NCI-H2107 treated with DMSO at 0.1 percent for 48 hours (cell line): ENCODE data around the gene MOCS1.

Experiments
- DNase-seq: peaks from one replicate; lab custom pipeline; 2025; ENCODE audit not compliant: unreplicated experiment; lab: John Stamatoyannopoulos, UW

The MOCS1 gene

DNA sequence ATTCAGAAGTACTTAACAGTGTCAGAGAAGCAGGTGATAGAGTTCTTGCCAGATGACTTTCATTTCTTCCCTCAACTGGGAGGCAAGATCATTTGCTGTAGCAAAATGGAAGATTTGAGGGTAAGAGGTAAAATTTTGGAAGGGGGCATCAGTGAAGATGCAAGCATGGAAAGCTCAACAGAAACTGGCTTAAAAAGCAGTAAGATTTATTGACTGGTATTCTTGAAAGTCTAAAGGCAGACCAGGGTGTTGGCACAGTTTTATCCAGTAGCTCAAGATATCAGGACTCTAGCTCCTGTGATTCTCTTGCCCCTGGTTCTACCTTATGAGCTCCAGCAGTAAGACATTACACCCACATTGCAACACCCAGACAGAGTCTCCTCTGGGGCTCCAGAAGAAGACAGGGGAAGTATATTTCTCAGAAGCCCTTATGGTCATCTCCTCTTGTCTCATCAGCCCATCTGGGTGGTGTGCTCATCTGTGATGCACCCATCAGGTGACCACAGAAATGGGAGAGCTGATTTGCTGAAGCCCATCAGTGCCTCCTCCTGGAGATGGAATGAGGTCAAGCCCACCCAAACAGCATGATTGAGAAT lies 16.0 kb upstream of the MOCS1 start:
- DNase-seq, result no peak

- no peak for DNase-seq
These were observed 14.0 kb upstream of the MOCS1 start for GRCh38 chr6:39948199-39948791.

GRCh38 chr6:39947611-39948068 lies 13.4 kb upstream of the MOCS1 start:
- DNase-seq, result no peak

DNA sequence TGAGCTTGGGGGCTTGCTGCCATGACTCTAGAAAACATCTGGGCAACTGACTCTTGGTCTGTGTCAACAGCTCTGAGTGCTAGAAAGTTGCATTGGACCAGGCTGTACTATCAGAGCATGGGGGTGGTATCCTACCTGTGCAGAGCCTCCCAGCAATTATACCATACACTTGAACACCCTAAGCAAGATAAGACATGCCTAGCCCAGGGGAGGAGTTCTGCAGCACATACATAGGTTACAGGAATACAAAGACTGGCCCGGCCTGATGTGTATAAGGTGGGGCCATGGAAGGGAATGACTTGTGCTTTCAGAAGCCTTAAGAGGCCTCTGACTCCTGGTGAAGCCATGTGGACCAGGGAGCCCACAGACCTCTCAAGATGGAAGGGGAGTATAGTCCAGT lies 11.4 kb upstream of the MOCS1 start:
- DNase-seq, result no peak

- no peak for DNase-seq
These were observed 8.8 kb upstream of the MOCS1 start for GRCh38 chr6:39942903-39943580.

DNA sequence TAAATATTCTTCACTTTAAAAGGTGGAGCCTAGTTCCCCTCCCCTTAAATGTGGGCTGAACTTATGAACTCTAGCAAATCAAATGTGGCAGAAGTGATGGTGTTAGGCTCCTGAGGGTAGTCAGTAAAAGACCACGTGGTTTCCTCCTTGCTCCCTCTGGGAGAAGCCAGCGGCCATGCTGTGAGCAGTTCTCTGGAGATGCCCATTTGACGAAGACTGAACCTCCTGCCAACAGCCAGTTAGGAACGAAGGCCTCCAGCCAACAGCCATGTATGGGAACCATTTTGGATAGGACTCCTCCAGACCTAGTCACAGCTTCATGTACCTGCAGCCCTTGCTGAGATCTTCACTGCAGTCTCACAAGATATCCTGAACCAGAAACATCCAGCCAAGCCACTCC lies 7.6 kb upstream of the MOCS1 start:
- DNase-seq, result no peak

DNA sequence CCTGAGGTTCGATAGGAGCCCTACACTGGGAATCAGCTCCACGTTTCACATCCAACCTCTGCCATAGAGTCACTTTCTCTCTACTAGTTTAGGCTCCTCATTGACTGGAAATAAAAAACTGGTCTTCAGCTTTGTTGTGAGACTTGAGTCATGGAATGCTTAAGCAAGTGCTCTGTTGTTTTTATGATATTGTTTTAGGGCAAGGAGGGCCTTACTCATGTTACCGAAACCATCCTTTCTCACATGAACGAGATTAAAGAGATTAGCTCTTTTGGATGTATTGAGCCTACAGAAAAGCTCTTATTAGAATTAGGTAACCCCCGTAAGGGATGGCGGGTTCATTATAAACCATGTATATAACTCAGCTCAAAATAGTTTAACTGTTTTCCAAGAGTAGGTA lies 6.9 kb upstream of the MOCS1 start:
- no peak for DNase-seq

GRCh38 chr6:39938773-39939654 lies 4.8 kb upstream of the MOCS1 start:
- DNase-seq, result peak; percentile 61

GRCh38 chr6:39937686-39938333 lies 3.5 kb upstream of the MOCS1 start:
- DNase-seq, result peak; percentile 23

GRCh38 chr6:39936857-39937256 lies 2.6 kb upstream of the MOCS1 start:
- DNase-seq, result no peak

DNA sequence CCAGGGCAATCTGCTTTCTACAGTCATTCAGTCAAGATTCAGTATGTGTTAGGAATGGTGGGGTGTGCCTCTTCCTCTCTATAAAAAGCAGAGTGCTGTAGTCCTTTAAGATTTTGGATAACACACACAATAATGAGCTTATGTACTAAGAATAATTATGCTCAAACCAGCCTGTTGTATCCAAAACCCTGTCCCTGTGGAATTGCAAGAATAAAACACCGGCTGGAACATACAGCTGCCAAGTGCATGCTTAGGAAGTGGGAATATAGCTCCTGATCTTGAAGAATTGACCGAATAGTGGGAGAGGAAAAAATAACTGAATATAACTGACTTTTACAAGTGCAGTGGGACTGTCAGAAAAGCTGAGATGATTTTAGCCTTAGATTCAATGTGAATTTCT lies 979 bp upstream of the MOCS1 start:
- no peak for DNase-seq

- DNase-seq, result no peak
These were observed 562 bp downstream of the MOCS1 start for GRCh38 chr6:39933669-39934130.

DNA sequence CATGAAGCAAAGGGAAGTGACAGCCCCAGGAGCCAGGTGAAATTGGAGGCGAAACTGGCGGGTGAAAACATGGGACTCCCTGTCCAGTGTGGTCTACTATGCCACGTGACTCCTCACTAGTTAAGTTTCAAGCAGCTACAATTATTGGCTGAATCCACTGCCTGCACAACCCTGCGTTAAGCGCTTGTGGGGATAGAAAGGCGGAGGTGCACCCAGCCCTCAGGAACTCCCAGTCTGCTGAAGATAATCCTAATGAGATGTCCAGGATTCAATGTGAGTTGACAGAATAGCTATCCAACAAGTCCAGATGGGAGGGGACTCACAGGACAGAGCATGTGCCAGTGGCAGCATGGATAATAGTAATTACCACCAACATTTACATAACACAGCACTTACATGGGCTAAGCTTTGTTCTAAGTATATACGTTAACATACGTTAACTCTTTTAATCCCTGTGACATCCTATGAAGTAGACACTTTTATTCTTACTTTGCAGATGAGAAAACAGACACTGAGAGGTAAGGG lies 1.8 kb downstream of the MOCS1 start:
- no peak for DNase-seq

- DNase-seq, result no peak
These were observed 2.7 kb downstream of the MOCS1 start for GRCh38 chr6:39931607-39932006.

- no peak for DNase-seq
These were observed 3.7 kb downstream of the MOCS1 start for GRCh38 chr6:39930540-39930939.

DNA sequence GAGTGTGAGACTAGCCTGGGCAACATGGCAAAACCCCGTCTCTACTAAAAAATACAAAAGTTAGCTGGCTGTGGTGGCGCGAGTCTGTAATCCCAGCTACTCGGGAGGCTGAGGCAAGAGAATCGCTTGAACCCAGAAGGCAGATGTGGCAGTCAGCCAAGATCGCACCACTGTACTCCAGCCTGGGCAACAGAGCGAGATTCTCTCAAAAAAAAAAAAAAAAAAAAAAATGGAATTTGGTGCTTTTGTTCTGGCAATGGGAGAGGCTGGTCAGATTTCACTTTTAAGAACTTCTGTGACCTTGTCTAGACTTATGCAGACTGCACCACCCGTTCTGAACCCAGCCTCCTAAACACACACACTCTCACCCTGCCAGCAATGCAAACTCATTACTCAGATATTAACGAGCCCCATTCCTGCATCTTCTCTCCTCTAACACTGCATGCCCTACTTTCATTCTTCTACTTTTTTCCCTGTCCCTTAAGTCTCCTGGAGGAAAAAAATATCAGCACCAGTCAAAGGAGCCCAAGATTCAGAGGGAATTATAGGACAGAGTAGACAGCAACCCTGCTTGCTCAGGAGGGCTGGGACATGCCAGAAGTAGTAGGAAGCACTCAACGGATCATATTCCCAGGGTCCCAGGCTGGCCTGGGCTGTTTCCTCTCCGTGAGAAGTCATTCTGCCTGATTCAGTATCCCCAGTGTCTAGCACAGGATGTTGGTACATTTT lies 4.4 kb downstream of the MOCS1 start:
- no peak for DNase-seq

DNA sequence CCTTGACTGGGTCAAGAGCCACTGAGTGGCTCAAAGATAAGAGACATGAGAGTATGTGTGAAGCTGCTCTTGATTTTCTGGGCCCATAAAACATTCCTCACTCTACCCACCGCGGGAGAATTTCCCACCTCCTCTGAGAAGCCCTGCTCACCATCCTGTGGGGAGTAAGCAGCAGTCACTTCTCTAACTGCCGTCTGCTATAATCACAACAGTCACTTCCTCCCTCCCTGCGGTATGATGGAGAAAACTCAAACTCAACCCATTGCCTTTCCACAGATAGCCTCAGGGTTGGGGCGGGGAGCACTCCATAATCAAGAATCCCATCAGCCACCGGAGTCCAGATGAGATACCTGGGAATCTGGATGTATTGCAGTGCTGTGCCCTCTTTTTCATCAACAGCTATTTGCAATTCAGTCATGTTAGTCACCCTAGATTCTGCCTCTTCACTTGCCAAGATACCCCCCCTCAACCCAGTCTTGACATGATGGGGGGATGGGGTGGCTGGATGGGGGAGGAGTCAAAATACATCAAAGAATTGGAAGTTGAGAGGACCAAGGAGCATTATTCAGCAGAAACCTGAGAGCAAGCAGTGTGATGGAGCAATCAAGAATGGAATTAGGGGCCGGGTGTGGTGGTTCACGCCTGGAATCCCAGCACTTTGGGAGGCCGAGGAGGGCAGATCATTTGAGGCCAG lies 5.1 kb downstream of the MOCS1 start:
- DNase-seq, result no peak

DNA sequence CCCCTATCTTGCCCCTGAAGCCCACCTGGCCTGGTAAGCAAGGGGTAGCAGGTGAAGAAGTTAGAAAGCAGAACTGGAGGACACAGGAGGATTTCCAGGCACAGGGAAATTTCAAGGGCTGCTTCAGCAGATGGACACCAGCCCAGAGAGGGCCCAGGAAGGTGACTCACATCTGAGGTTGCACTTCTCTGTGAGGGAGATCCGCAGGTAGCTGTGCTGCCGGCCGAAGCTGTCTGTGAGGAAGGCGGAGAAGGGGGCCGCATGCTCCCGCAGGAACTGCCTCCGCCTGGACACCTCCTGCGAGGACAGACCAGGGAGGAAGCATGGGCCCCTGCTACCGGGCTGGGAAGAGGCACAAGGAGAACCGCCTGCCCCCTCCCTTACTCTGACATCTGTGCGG lies 7.1 kb downstream of the MOCS1 start:
- no peak for DNase-seq

DNA sequence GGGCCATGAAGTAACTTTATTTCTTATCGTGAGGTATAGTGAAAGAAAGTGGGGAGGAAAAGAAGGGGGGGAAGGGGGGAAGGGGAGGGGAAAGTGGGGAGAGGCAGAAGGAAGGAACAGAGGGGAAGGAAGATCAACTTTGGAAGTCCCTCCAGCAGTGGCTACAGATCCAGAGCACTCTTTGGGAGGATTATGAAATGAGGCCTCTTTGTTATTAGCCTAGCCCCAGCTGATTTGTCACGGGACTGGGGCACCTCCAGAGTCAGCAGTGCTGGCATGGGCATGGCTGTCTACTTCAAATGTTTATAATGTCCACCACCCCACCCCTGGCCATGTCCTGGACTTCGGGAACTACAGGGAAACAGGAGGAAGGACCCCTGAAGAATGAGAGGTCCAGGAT lies 7.6 kb downstream of the MOCS1 start:
- no peak for DNase-seq

DNA sequence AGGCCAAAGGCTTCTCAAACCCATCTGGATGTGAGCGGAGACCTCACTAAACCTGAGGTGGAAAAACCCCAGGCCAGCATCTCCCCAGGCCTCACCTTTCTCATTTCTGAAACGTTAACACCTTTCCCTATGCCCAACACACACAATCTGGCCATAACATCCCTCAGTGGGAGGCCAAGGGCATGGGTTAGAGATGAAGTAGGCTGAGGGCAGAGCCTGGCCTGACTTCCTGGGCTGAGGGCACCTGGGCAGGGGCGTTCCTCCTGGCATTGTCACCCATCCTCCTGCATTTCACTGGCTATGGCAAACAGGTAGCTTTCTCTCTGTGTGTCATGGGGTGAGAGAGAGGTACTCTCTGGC lies 8.4 kb downstream of the MOCS1 start:
- DNase-seq, result no peak
